Neuronal stem cell (in vitro differentiated cells): Measurements from ENCODE around the gene SPHK2.
"Not testable (repeated sequence)": the region's sequence is repeated elsewhere in the genome, so short reads cannot be mapped to it uniquely, and the experiment has no call there.

Experiments used
- DNase-seq: peaks from one replicate; pipeline ENCODE4 v3.0.0-alpha.2; 2013; ENCODE audit warnings: low spot score
- H2AFZ ChIP-seq: one replicate; pipeline ENCODE4 v1.6.1; 2013; ENCODE audit warnings: mild to moderate bottlenecking, low read length, inconsistent platforms
- H2AK5ac ChIP-seq: 2 replicates; pipeline ENCODE4 v1.6.1; 2013; ENCODE audit warnings: low read depth, mild to moderate bottlenecking, inconsistent platforms, low read length, moderate library complexity, mixed read lengths
- H2BK120ac ChIP-seq: 2 replicates; pipeline ENCODE4 v1.6.1; 2013; ENCODE audit warnings: low read depth, mild to moderate bottlenecking, inconsistent platforms, low read length, moderate library complexity, mixed read lengths
- H2BK12ac ChIP-seq: one replicate; pipeline ENCODE4 v1.6.1; 2013; ENCODE audit warnings: low read length, inconsistent platforms
- H2BK15ac ChIP-seq: 2 replicates; pipeline ENCODE4 v1.6.1; 2013; ENCODE audit warnings: mild to moderate bottlenecking, low read length, inconsistent platforms, mixed read lengths
- H2BK5ac ChIP-seq: one replicate; pipeline ENCODE4 v1.6.1; 2013; ENCODE audit warnings: inconsistent platforms, mild to moderate bottlenecking, low read length, moderate library complexity
- H3K14ac ChIP-seq: one replicate; pipeline ENCODE4 v1.6.1; 2013; ENCODE audit warnings: low read length, inconsistent platforms
- H3K18ac ChIP-seq: 2 replicates; pipeline ENCODE4 v1.6.1; 2013; ENCODE audit warnings: low read length, inconsistent platforms
- H3K23ac ChIP-seq: 2 replicates; pipeline ENCODE4 v1.6.1; 2013; ENCODE audit warnings: low read depth, mild to moderate bottlenecking, mixed read lengths, low read length, inconsistent platforms; ENCODE audit not compliant: poor library complexity
- H3K27ac ChIP-seq: replicated peaks from 3 replicates; pipeline ENCODE4 v1.5.1; 2013; ENCODE audit warnings: low read length, inconsistent platforms
- H3K27me3 ChIP-seq, 3 experiments: 2 replicates each; pipeline ENCODE4 v1.6.1; 2013; ENCODE audit warnings: low read length in 3 of 3, mild to moderate bottlenecking in 2 of 3, inconsistent platforms in 1 of 3, low read depth in 1 of 3, mixed read lengths in 1 of 3, moderate library complexity in 1 of 3; ENCODE audit not compliant: control insufficient read depth in 3 of 3, insufficient read depth in 3 of 3
- H3K36me3 ChIP-seq, 2 donors: replicated peaks in 1 of 2; 2 replicates each; pipeline ENCODE4 v1.6.1; 2013; ENCODE audit warnings: low read length in 2 of 2; ENCODE audit not compliant: control insufficient read depth in 2 of 2, insufficient read depth in 2 of 2
- H3K4ac ChIP-seq: 2 replicates; pipeline ENCODE4 v1.6.1; 2013; ENCODE audit warnings: inconsistent platforms, mild to moderate bottlenecking, low read length, moderate library complexity
- H3K4me1 ChIP-seq, 2 donors: 1 replicate in 1 of 2; 2 replicates in 1 of 2; pipeline ENCODE4 v1.6.1; 2013; ENCODE audit warnings: low read length in 2 of 2, low read depth in 1 of 2; ENCODE audit not compliant: control insufficient read depth in 2 of 2, insufficient read depth in 1 of 2
- H3K4me2 ChIP-seq: one replicate; pipeline ENCODE4 v1.6.1; 2013; ENCODE audit warnings: mild to moderate bottlenecking, low read length, inconsistent platforms; ENCODE audit not compliant: insufficient read depth, poor library complexity, severe bottlenecking
- H3K4me3 ChIP-seq, 2 donors: 2 replicates each; pipeline ENCODE4 v1.5.1; 2013; ENCODE audit warnings: low read length in 2 of 2, mild to moderate bottlenecking in 2 of 2, inconsistent platforms in 1 of 2, moderate library complexity in 1 of 2
- H3K79me1 ChIP-seq: one replicate; pipeline ENCODE4 v1.6.1; 2013; ENCODE audit warnings: low read depth, mild to moderate bottlenecking, inconsistent platforms, low read length, moderate library complexity
- H3K9ac ChIP-seq: one replicate; pipeline ENCODE4 v1.6.1; 2013; ENCODE audit warnings: mild to moderate bottlenecking, low read depth, low read length, inconsistent platforms; ENCODE audit not compliant: poor library complexity
- H3K9me3 ChIP-seq, 2 donors: replicated peaks in 1 of 2; 2 replicates each; pipeline versions ENCODE3 to v1.6.1; 2013; ENCODE audit warnings: low read length in 2 of 2, mild to moderate bottlenecking in 2 of 2, inconsistent platforms in 1 of 2, low read depth in 1 of 2, mixed read lengths in 1 of 2, moderate library complexity in 1 of 2; ENCODE audit not compliant: control insufficient read depth in 2 of 2, insufficient read depth in 1 of 2
- H4K8ac ChIP-seq: one replicate; pipeline ENCODE4 v1.6.1; 2013; ENCODE audit warnings: low read depth, mild to moderate bottlenecking, inconsistent platforms, low read length, moderate library complexity
- H4K91ac ChIP-seq: one replicate; pipeline ENCODE4 v1.6.1; 2013; ENCODE audit warnings: low read length, low read depth, mild to moderate bottlenecking, inconsistent platforms; ENCODE audit not compliant: poor library complexity
- WGBS, 2 donors: extraction: QIAGEN DNeasy Blood & Tissue Kit; methylation state at CpG; one replicate each; pipeline ENCODE4 v1.1.7; 2013; ENCODE audit warnings: missing lambda C conversion rate in 2 of 2, mixed read lengths in 1 of 2; ENCODE audit not compliant: insufficient read length in 2 of 2, insufficient replicate concordance in 1 of 2; ENCODE audit errors: extremely low coverage in 2 of 2; 5-methylcytosine and 5-hydroxymethylcytosine counted together

The SPHK2 gene

DNA sequence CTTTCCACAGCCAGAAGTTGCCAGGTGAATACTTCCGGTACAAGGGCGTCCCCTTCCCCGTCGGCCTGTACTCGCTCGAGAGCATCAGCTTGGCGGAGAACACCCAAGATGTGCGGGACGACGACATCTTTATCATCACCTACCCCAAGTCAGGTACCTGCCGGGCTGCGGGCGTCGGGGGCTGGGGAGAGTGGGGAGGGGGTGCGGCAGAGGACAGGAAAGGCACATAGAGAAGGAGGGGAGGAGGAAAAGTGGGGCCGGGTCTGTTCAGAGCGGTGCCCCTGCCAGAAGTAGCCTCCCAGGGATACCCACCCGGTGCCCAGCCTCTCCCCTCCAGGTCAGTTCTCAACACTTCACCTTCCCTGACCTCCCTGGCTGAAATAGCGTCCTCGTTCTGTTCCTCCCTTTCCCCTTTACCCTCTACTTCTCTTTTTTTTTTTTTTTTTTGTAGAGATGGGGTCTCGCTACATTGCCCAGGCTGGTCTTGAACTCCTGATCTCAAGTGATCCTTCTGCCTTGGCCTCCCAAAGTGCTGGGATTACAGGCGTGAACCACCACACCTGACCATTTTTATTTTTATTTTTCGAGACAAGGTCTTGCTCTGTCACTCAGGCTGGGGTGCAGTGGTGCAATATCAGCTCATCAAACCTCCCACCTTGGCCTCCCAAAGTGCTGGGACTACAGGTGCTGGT, 43.2 kb upstream of the SPHK2 start:
- Histone ChIP-seq H4K91ac (no peak overlapping the region), H3K18ac (peak overlapping the region; percentile 65), H3K79me1 (no peaks in the 10 kb centered on the region), H2AK5ac (peak overlapping the region; percentile 47), H3K27me3 (peaks cover 0 to 11% (median 0%) of the 10 kb centered on the region in 3 experiments), H3K14ac (no peak overlapping the region), H3K9me3 (no peaks in the 10 kb centered on the region), H2BK15ac (peak overlapping the region; percentile 71), H3K36me3 (no peaks in the 10 kb centered on the region), H2BK12ac (peak overlapping the region; percentile 24), H2BK120ac (no peak overlapping the region), H3K9ac (no peak overlapping the region), H2AFZ (no peak overlapping the region), H3K4me2 (no peak overlapping the region), H3K23ac (no peak overlapping the region), H4K8ac (no peak overlapping the region), H3K4ac (no peak overlapping the region), H3K27ac (no peak overlapping the region), H2BK5ac (no peak overlapping the region), H3K4me1 (peaks cover 0 to 10% of the 10 kb centered on the region in 2 donors), H3K4me3 (no peak overlapping the region)
- no peak for DNase-seq
- no CpG with 5 or more reads among the region's 23 CpGs for WGBS, 2 donors

DNA sequence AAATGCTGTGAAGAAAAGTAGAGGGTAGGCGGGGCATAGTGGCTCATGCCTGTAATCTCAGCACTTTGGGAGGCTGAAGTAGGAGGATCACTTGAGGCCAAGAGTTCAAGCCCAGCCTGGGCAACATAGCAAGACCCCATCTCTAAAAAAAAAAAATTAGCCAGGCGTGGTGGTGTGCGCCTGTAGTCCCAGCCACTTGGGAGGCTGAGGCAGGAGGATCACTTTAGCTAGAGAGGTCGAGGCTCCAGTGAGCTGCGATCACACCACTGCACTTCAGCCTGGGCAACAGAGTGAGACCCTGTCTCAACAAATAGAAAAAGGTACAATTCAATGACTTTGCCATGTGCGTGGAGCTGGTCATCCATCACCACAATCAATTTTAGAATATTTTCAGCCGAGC, 41.4 kb upstream of the SPHK2 start:
- not testable (repeated sequence) for H2BK12ac ChIP-seq, H3K27me3 ChIP-seq, H2BK5ac ChIP-seq, H3K9me3 ChIP-seq, H3K79me1 ChIP-seq, H3K23ac ChIP-seq, H3K14ac ChIP-seq, H3K18ac ChIP-seq, H4K91ac ChIP-seq, H2BK15ac ChIP-seq, H2AFZ ChIP-seq, DNase-seq, H2BK120ac ChIP-seq, H3K4ac ChIP-seq, H3K4me3 ChIP-seq, H2AK5ac ChIP-seq, H4K8ac ChIP-seq, H3K4me1 ChIP-seq, H3K27ac ChIP-seq, H3K4me2 ChIP-seq, H3K9ac ChIP-seq, H3K36me3 ChIP-seq
- WGBS, 2 donors = no CpG with 5 or more reads among the region's 7 CpGs

DNA sequence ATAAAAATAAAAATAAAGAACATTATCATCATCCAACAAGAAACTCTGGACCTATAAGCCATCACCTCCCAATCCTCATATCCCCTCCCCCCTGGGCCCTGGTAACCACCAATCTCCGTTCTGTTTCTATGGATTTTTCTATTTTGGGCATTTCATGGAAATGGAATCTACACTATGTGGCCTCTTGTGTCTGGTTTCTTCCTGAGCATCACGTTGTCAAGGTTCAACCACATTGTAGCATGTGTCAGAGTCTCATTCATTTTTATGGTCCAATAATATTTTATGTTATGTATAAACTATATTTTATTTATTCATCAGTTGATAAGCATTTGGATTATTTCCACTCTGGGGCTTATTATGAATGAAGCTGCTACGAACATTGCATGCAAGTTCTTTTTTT, 40.4 kb upstream of the SPHK2 start:
- no peak overlapping the region for H2AFZ ChIP-seq
- H3K27me3 ChIP-seq = peaks cover 0 to 4% (median 0%) of the 10 kb centered on the region in 3 experiments
- H3K9ac ChIP-seq = no peak overlapping the region
- H3K23ac ChIP-seq = no peak overlapping the region
- no CpG with 5 or more reads among the region's 3 CpGs for WGBS, 2 donors
- H3K9me3 ChIP-seq = no peaks in the 10 kb centered on the region
- no peak overlapping the region for H2AK5ac ChIP-seq
- no peak overlapping the region for H2BK120ac ChIP-seq
- H3K4me2 ChIP-seq = no peak overlapping the region
- H3K4me1 ChIP-seq = peaks cover under 1 to 1% of the 10 kb centered on the region in 2 donors
- no peak overlapping the region for H3K18ac ChIP-seq
- no peaks in the 10 kb centered on the region for H3K36me3 ChIP-seq
- H2BK12ac ChIP-seq = no peak overlapping the region
- H3K4me3 ChIP-seq = no peak overlapping the region
- H4K8ac ChIP-seq = no peak overlapping the region
- H2BK5ac ChIP-seq = no peak overlapping the region
- DNase-seq = no peak
- no peak overlapping the region for H3K14ac ChIP-seq
- H3K4ac ChIP-seq = no peak overlapping the region
- no peak overlapping the region for H2BK15ac ChIP-seq
- H3K79me1 ChIP-seq = no peaks in the 10 kb centered on the region
- no peak overlapping the region for H3K27ac ChIP-seq
- H4K91ac ChIP-seq = no peak overlapping the region

- Histone ChIP-seq H3K4me3 (no peak overlapping the region), H3K27ac (no peak overlapping the region), H2BK12ac (no peak overlapping the region), H3K79me1 (no peaks in the 10 kb centered on the region), H2BK15ac (no peak overlapping the region), H2BK5ac (no peak overlapping the region), H3K36me3 (no peaks in the 10 kb centered on the region), H4K8ac (no peak overlapping the region), H3K23ac (no peak overlapping the region), H2AFZ (no peak overlapping the region), H3K4me2 (no peak overlapping the region), H3K4ac (no peak overlapping the region), H3K9me3 (no peaks in the 10 kb centered on the region), H2AK5ac (no peak overlapping the region), H3K9ac (no peak overlapping the region), H3K14ac (no peak overlapping the region), H3K27me3 (peaks cover 0 to 11% (median 0%) of the 10 kb centered on the region in 3 experiments), H3K4me1 (peaks cover 3 to 4% of the 10 kb centered on the region in 2 donors), H2BK120ac (no peak overlapping the region), H4K91ac (no peak overlapping the region), H3K18ac (no peak overlapping the region)
- no peak for DNase-seq
- no CpG with 5 or more reads among the region's 2 CpGs for WGBS, 2 donors
Measured at GRCh38 chr19:48582168-48582567, 37.1 kb upstream of the SPHK2 start.
